GM19438 (cell line): ENCODE measurements around the gene IST1.
A peak's percentile ranks its signal among the peaks of the same experiment; 100 is the strongest.
"Not testable (repeated sequence)": the region's sequence is repeated elsewhere in the genome, so short reads cannot be mapped to it uniquely, and the experiment has no call there.

ENCODE experiments used
- ATAC-seq: cut with Tn5 transposase; IDR thresholded peaks from one replicate; pipeline ENCODE4 v1.9.1; 2021; ENCODE audit warnings: low read depth; ENCODE audit not compliant: unreplicated experiment

IST1 gene

DNA sequence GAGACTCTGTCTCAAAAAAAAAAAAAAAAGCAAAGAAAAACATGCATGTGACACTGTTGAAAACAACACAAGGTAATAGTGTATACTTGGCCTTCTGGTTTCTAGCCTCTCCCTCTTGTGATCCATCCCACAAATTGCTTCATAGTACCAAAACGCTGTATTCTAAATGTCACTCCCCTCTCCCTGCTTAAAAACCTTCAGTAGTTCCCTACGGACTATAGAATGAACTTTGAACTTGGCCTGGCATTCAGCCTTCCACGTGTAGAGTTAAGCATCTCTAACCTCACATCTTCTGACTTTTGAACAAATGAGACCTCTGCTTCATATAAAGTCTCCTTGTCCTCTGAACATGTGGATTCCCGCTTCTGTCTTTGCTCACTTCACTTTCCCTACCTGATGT is 16.4 kb upstream of the IST1 start:
- ATAC-seq = no peak

DNA sequence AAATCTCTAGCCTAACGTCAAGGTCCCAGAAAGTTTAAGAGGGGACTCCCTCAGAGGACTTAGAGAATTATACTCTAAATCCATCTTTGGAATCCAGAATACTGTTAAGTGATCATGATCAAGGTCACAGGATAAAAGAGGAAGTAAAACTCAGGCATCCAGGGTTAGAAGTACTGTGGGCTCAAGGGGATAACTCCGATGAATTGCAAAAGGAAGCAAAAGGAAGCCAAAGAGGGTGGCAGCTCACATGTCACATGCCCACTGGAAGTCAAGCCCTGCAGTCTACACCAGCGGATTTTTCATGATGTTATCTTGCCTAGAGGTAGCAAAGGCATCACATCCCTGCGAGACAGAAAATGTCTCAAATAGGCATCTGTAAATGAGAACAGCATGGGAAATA is 15.2 kb upstream of the IST1 start:
- ATAC-seq = no peak

- ATAC-seq = no peak
These were observed 12.7 kb upstream of the IST1 start for GRCh38 chr16:71882505-71883167.

DNA sequence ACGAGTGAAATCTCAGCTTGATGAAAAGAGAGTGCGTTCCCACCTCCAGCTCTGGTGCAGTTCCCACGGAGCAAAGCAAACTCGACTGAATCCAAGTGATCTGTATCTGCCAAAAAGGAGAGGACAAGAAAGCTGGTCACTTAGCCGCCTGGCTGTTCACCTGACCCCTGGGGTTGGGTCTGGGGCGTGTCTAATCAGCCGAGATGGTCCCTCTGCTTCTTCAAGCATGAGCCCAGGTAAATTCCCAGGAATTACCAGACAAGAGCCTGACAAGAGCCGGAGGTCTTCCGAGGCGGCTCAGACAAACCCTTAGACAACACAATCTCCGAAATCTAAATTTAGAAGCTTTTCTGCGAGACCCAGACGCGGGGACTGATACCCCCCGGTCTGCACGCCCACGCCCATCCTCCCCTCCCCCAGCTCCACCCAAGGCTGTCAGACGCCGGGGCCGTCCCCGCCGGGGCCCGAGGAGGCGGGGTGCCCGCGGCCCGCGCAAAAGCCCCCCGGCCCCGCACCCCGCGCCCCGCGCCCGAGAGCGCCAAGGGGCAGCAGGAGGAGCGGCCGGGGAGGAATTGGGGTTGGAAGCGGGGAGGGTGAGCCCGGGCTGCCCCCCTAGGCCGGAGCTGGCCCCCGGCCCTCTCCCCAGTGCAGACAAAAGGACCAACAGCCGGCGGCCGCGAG is 12.0 kb upstream of the IST1 start:
- peak; percentile 44 for ATAC-seq

GRCh38 chr16:71883849-71884638 is 11.3 kb upstream of the IST1 start, which contains the start of gene ZNF821:
Gene ZNF821, minus strand, starts transcription at chr16:71884182. Its CDS starts 4,236 bp downstream, at chr16:71879946.
- ATAC-seq = peak; percentile 52

- no peak for ATAC-seq
These were observed 10.1 kb upstream of the IST1 start for GRCh38 chr16:71885261-71885650.

DNA sequence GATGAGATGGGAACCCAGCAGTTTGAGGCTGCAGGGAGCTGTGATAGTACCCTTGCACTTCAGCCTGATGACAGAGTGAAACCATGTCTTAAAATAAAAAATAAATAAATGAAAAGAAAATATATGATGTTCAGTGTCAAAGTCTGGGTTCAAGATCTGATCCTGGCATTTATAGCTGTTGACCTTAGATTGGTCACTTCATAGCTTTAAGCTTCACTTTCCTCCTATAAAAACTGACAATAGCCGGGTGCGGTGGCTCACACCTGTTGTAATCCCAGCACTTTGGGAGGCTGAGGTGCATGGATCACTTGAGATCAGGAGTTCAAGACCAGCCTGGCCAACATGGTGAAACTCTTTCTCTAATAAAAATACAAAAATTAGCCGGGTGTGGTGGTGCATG is 6.2 kb upstream of the IST1 start:
- ATAC-seq = no peak

DNA sequence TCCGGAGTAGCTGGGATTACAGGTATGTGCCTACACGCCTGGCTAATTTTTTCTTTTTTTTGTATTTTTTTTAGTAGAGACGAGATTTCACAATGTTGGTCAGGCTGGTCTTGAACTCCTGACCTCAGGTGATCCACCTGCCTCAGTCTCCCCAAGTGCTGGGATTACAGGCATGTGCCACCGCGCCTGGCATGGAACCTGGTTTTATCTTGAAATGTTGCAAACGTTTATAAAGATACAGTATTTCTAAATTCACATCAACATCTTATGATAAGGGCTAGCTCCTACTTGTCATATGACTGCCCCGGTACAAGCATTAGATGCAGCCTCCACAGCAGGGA is 1.5 kb upstream of the IST1 start:
- peak; percentile 1 for ATAC-seq

DNA sequence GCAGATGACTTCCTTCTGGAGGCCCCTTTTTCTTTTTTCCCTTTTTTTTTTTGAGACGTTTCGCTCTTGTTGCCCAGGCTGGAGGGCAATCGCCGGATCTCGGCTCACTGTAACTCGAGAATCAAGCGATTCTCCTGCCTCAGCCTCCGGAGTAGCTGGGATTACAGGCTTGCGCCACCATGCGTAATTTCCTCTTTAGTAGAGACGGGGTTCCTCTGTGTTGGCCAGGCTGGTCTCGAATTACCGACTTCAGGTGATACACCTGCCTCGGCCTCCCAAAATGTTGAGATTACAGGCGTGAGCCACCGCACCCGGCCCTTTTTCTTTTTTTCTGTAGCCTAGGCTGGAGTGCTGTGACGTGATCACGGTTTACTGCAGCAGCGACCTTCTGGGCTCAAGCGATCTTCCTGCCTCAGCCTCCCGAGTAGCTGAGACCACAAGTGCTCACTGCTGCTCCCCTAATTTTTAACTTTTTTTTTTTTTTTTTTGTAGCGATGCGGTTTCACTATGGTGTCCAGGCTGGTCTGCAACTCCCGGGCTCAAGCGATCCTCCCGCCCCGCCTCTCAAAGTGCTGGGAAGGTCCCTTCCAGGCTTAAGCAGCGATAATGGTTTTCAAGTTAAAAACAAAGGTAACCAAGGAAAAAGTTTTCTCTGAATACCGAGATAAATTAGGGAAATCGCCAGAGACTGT is 956 bp upstream of the IST1 start:
- ATAC-seq = peak; percentile 39

DNA sequence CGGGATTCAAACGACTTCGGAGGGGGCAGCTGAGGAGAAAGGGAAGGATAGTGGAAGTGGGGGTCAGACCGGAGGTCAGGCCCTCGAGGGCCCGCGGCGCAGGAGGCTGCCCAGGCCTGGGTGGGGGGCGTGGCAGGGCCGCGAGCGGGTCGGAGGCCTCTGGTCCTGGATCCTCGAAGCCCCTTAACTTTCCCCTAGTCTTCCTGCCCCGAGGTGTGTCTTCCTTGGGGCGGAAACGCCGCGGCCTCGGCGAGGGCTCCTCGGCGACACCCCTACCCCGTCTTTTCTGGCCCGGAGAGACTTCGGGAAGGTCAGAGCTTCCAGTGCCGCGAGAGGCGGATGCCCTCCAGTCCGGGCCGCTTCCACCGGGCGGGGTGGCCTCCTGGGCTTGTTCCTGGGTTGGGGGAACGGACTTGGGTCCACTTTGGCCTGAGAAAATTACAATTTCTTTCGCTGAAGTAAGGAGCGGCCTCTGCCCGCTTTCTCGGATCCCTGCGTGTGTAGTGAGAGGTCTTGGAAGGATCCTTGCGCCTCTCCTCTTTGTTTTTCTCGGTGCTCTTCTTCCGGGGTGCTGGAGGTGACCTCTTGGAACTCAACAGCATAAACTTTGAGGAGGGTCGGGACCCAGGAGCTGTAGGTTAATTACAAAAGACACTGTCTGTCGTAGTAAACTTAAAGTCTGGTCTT is 491 bp downstream of the IST1 start:
- ATAC-seq = peak; percentile 26

DNA sequence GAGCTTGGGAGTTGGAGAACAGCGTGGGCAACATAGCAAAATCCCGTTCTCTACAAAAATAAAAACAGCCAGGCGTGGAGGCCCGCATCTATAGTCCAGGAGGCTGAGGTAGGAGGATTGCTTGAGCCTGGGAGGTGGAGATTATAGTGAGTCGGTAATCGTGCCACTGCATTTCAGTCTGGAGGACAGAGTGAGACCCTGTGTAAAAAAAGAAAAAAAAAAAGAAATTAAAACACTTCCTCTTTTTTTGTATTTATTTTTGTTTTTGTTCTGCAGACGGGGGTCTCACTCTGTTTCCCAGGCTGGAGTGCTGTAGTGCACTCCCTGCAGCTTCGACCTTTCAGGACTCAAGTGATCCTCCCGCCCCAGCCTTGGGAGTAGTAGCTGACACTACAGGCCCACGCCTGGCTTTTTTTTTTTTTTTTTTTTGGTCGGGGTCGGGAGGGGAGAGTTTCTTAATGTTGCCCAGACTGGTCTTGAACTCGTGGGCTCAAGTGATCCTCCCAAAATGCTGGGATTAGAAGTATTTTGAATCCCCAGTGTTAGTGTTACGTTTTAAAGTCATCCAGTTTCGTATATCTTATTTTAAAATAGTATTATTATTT is 1.5 kb downstream of the IST1 start:
- no peak for ATAC-seq

DNA sequence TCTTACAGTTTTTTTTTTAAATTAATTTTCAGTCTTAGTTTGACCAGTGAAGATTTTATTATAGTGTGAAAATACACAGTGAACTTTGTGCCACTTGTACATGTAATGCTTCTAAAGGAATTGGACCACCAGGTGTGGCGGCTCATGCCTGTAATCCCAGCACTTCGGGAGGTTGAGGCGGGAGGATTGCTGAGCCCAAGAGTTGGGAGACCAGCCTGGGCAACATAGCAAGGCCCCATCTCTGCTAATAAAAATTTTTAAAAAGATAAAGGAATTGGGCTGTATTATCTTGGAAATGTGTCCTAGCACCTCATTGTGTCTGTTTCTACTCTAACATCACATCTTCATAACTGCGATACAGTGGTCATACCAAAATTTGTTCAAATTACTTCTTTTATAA is 3.8 kb downstream of the IST1 start:
- ATAC-seq = no peak

GRCh38 chr16:71902656-71903365 is 7.5 kb downstream of the IST1 start:
- ATAC-seq = no peak

DNA sequence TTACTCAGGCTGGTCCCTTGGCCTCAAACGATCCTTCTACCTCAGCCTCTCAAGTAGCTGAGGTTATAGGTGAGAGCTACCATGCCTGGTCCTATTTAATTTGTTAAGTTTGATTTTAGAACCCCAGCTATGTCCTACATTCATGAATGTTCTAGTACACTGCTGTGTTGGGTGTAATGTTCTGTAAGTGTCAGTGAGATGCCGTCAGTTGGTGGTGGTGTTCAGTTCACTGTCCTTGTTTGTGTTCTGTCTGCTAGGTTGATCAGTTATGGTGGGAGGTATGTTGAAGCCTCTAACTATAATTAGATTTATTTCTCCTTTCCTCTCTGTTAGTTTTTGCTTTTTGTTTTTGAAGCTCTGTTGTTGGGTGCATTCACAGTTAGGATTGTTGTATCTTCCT is 8.3 kb downstream of the IST1 start:
- ATAC-seq = no peak

- ATAC-seq = no peak
These were observed 8.9 kb downstream of the IST1 start for GRCh38 chr16:71904239-71904638.

DNA sequence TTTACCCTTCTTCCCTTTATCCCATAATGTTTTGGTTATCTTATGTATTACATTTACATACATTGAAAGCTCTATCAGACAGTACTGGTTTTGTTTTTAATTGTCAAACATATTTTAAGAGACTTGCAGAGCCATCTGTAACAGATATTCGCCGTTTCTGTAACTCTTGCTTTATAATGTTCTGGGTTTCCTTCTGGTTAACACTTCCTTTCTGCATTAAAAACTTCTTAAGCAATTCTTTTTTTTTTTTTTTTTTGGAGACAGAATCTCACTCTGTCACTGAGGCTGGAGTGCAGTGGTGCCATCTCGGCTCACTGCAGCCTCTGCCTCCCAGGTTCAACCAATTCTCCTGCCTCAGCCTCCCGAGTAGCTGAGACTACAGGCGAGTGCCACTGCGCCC is 10.4 kb downstream of the IST1 start:
- ATAC-seq = not testable (repeated sequence)

DNA sequence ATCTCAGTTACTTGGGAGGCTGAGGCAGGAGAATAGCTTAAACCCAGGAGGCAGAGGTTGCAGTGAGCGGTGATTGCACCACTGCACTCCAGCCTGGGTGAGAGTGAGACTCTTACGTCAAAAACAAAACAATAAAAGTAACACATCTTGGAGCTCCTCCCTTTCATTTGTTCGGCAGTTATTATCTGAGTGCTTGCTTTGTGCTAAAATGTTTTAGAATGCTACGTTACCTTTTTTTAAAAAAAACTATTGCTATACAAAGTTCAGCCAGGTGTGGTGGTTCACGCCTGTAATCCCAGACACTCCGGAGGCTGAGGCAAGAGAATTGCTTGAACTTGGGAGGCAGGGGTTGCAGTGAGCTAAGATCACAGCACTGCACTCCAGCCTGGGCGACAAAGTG is 15.8 kb downstream of the IST1 start:
- no peak for ATAC-seq

DNA sequence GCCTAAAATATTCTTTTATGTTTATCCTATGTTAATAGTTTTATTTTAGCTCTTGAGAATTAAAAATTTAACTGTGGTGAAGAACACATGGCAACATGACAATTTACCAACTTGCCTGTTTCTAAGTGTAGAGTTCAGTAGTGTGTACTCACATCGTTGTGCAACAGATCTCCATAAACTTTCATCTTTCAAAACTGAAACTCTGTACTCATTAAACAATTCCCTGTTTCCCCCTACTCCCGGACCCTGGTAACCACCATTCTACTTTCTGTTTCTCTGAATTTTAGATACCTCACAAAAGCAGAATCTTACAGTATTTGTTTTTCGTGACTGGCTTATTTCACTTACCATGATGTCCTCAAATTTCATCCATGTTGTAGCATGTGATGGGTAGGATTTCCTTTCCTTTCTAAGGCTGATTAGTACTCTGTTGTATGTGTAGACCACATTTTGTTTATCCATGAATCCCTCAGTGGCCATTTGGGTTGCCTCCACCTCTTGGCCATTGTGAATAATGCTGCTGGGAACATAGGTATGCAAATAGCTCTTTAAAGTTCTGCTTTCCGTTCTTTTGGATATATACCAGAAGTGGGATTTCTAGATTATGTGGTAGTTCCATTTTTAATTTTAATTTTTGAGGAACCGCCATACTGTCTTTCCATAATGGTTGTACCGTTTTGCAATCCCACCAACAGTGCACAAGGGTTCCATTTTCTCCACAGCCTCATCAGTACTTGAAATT is 17.4 kb downstream of the IST1 start:
- ATAC-seq = no peak

DNA sequence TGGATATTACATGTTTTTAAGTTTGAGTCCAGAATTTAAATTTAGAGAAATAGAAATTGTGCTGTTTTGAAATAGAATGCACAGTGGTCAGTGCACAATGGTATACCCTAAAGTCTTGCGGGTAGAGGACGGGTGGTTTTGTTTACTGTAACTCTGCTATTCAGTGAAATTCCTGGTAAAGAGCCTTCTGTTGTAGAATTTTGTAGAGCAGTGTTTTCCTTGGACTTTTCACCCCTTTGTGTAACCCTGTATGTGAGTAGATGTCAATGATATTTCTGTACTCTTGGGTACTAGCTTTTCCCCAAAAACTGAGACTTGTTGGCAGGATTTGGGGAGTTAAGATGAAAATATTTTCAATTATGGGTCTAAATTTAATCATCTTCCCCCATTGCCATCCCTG is 19.5 kb downstream of the IST1 start:
- ATAC-seq = no peak
